NT2/D1 (cell line): ENCODE results near the gene OSBPL3.

Experiments
- DNase-seq: peaks from one replicate; pipeline ENCODE4 v3.0.0-alpha.2; 2011; ENCODE audit warnings: low read depth, low spot score
- H3K27me3 ChIP-seq: 2 replicates; pipeline ENCODE4 v1.6.0; 2011; ENCODE audit warnings: mild to moderate bottlenecking; ENCODE audit not compliant: insufficient read length, insufficient read depth
- H3K36me3 ChIP-seq: 2 replicates; pipeline ENCODE4 v1.6.1; 2011; ENCODE audit warnings: mild to moderate bottlenecking, low read length, mixed read lengths; ENCODE audit not compliant: insufficient read depth, insufficient read length
- H3K4me1 ChIP-seq: 2 replicates; pipeline ENCODE4 v1.5.1; 2011; ENCODE audit not compliant: insufficient read depth, insufficient read length
- H3K4me3 ChIP-seq: 2 replicates; pipeline ENCODE4 v1.5.1; 2011; ENCODE audit warnings: low read depth; ENCODE audit not compliant: insufficient read length
- H3K9ac ChIP-seq: 2 replicates; pipeline ENCODE4 v1.6.0; 2011; ENCODE audit warnings: low read depth; ENCODE audit not compliant: insufficient read length
- H3K9me3 ChIP-seq: 2 replicates; pipeline ENCODE4 v1.5.1; 2011; ENCODE audit warnings: mild to moderate bottlenecking, low read length; ENCODE audit not compliant: insufficient read depth
- SUZ12 ChIP-seq: IDR thresholded peaks from 2 replicates; pipeline ENCODE4 v1.6.1; 2011; ENCODE audit not compliant: insufficient read length, insufficient read depth; ENCODE audit errors: extremely low read depth
- YY1 ChIP-seq: IDR thresholded peaks from 2 replicates; pipeline ENCODE4 v1.6.1; 2011; ENCODE audit not compliant: insufficient read length, insufficient read depth
- ZNF274 ChIP-seq: IDR thresholded peaks from 2 replicates; pipeline ENCODE4 v1.6.1; 2011; ENCODE audit warnings: mild to moderate bottlenecking, low read depth, low read length

Gene OSBPL3

DNA sequence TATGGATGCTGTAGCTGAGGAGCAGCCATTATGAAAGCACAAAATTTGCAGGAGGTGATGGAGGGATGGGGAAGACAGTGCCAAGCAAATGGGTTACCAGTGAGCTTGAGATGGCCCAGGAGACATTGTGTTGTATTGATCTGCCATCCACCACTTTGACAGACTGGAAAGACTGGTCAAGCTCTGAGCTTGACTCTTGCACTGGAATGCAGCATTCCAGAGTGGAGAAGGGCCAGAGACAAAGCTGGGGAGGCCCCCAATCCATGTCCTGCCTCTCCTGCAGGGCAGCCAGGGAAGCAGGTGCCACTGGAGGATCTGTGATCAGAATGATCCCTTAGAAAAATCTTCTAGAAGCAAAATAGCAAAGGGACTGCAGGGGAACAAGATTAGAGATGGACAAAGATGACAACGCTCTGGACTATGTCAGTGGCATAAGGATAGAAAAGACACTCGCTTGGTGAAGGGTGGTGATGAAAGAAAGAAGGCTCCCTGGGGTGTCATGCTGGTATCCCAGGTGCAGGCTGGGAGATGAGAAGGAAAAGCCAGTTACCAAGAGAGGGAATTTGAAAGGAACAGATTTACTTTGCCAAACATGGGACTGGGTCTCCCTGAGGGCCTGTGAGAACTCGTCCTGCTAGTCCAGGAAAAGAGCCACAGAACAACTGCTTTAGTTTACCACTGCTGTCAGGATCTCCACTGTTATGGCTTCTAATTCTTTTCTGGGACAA, 227.7 kb downstream of the OSBPL3 start:
- Histone ChIP-seq H3K27me3 (peaks cover 24% of the 10 kb centered on the region), H3K4me1 (no peaks in the 10 kb centered on the region), H3K36me3 (no peaks in the 10 kb centered on the region), H3K4me3 (no peak overlapping the region), H3K9me3 (no peaks in the 10 kb centered on the region), H3K9ac (no peak overlapping the region)
- TF ChIP-seq SUZ12 (no peak), ZNF274 (no peak), YY1 (no peak)
- no peak for DNase-seq

DNA sequence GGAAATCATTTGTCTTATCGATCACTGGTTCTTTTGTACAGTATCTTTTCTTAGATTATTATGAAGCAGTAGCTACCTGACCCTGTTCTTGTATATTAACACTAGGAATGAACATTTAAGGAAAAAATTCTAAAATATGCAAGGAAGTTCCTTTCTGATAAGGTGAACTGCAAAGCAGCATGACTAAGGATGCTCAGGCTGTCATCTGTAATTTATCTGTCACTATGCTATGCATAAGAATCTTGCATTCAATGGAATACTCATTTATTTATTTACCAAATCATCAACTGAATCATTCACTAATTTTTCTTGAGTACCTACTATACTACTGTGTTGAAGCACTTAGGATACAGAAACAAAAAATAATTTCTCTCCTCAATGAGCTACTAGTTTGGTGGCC, 228.5 kb downstream of the OSBPL3 start:
- Histone ChIP-seq H3K27me3 (peaks cover 17% of the 10 kb centered on the region), H3K9me3 (no peaks in the 10 kb centered on the region), H3K4me3 (no peak overlapping the region), H3K4me1 (no peaks in the 10 kb centered on the region), H3K36me3 (no peaks in the 10 kb centered on the region), H3K9ac (no peak overlapping the region)
- TF ChIP-seq YY1 (no peak), SUZ12 (no peak), ZNF274 (no peak)
- DNase-seq, result no peak

DNA sequence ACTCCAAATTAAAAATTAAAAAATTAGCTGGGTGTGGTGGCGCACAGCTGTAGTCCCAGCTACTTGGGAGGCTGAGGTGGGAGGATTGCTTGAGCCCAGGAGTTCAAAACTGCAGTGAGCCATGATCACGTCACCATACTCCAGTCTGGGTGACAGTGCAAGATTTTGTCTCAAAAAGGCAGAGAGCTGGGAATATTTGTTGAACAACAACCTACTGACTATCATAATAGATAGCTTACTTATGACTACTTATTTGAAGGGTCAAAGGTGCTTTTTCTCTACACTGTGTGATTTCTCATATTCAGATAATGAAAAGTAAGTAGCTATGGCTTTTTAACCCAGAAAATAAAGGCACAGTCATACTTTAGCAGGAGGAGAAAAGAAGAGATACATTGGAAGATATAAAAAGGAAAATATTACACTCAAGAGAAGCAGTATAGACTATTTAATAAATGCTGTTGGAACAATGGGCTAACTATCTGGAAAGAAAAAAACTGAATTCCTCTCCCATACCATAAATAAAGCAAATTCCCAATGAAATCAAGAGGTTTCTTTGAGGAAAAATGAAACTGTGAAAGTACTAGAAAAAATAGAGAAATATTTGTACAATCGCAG, 229.4 kb downstream of the OSBPL3 start:
- no peaks in the 10 kb centered on the region for H3K4me1 ChIP-seq
- TF ChIP-seq YY1, result no peak
- no peak for TF ChIP-seq ZNF274
- no peak for TF ChIP-seq SUZ12
- H3K36me3 ChIP-seq, result no peaks in the 10 kb centered on the region
- no peak overlapping the region for H3K4me3 ChIP-seq
- peaks cover 8% of the 10 kb centered on the region for H3K27me3 ChIP-seq
- no peak overlapping the region for H3K9ac ChIP-seq
- H3K9me3 ChIP-seq, result no peaks in the 10 kb centered on the region
- DNase-seq, result no peak

DNA sequence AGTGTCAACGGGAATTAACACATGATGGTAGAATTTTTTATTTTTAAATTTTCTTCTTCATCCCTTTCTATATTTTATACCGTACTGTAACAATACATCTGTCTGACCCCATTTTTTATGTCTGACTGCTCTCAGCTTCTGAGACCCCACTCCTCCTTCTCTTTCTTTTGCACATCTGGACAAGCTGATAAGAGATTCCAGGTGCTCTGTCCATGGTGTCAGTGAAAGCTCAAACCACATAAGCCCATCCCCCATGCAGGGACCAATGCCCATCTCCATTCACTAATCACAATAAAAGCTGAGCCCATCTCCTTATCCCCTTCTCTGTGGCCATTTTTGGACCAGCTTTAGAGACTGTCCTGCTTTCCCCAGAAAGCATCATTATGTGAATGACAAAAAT, 231.5 kb downstream of the OSBPL3 start:
- TF ChIP-seq SUZ12, result no peak
- TF ChIP-seq ZNF274, result no peak
- TF ChIP-seq YY1, result no peak
- H3K9ac ChIP-seq, result no peak overlapping the region
- no peaks in the 10 kb centered on the region for H3K27me3 ChIP-seq
- no peaks in the 10 kb centered on the region for H3K4me1 ChIP-seq
- DNase-seq, result no peak
- no peaks in the 10 kb centered on the region for H3K9me3 ChIP-seq
- H3K4me3 ChIP-seq, result no peak overlapping the region
- H3K36me3 ChIP-seq, result no peaks in the 10 kb centered on the region
